GM19438 (cell line): ENCODE data around the gene NEURL1B.
"Not testable (repeated sequence)": the region's sequence is repeated elsewhere in the genome, so short reads cannot be mapped to it uniquely, and the experiment has no call there.

Experiments used
- ATAC-seq: cut with Tn5 transposase; IDR thresholded peaks from one replicate; pipeline ENCODE4 v1.9.1; 2021; ENCODE audit warnings: low read depth; ENCODE audit not compliant: unreplicated experiment

The NEURL1B gene

GRCh38 chr5:172670444-172670843 is 29.4 kb downstream of the NEURL1B start:
- ATAC-seq, result no peak

- no peak for ATAC-seq
These were observed 30.0 kb downstream of the NEURL1B start for GRCh38 chr5:172671091-172671490.

GRCh38 chr5:172672681-172673080 is 31.6 kb downstream of the NEURL1B start:
- no peak for ATAC-seq

- no peak for ATAC-seq
These were observed 33.1 kb downstream of the NEURL1B start for GRCh38 chr5:172674155-172674554.

- ATAC-seq, result no peak
These were observed 35.9 kb downstream of the NEURL1B start for GRCh38 chr5:172676914-172677475.

GRCh38 chr5:172678362-172678874 is 37.4 kb downstream of the NEURL1B start:
- not testable (repeated sequence) for ATAC-seq

GRCh38 chr5:172678902-172679301 is 37.8 kb downstream of the NEURL1B start:
- ATAC-seq, result no peak

- ATAC-seq, result no peak
These were observed 38.7 kb downstream of the NEURL1B start for GRCh38 chr5:172679628-172680212.

GRCh38 chr5:172680921-172681320 is 39.9 kb downstream of the NEURL1B start:
- ATAC-seq, result no peak

GRCh38 chr5:172681421-172681820 is 40.4 kb downstream of the NEURL1B start:
- no peak for ATAC-seq

GRCh38 chr5:172683264-172683644 is 42.2 kb downstream of the NEURL1B start:
- no peak for ATAC-seq

- ATAC-seq, result no peak
These were observed 42.8 kb downstream of the NEURL1B start for GRCh38 chr5:172683645-172684471.

GRCh38 chr5:172685091-172685490 is 44.0 kb downstream of the NEURL1B start:
- ATAC-seq, result no peak

GRCh38 chr5:172686111-172686510 is 45.0 kb downstream of the NEURL1B start:
- ATAC-seq, result no peak

GRCh38 chr5:172686539-172687390 is 45.7 kb downstream of the NEURL1B start:
- no peak for ATAC-seq

- ATAC-seq, result no peak
These were observed 46.9 kb downstream of the NEURL1B start for GRCh38 chr5:172687940-172688339.

GRCh38 chr5:172688349-172689217 is 47.5 kb downstream of the NEURL1B start:
- ATAC-seq, result no peak

- no peak for ATAC-seq
These were observed 48.1 kb downstream of the NEURL1B start for GRCh38 chr5:172689218-172689572.

GRCh38 chr5:172689801-172690200 is 48.7 kb downstream of the NEURL1B start:
- ATAC-seq, result no peak
